ENCODE data around the gene RYR2.

- TF ChIP-seq CTCF (IDR thresholded peaks at IDR 0.05; ENCODE audit: poor library complexity): no peak
- TF ChIP-seq EZH2phosphoT487 (IDR thresholded peaks at IDR 0.05; ENCODE audit: low read depth, severe bottlenecking, unreplicated experiment): no peak
Observed at GRCh38 chr1:237583756-237584155, 541.8 kb downstream of the RYR2 start.

Data from hepatocyte (in vitro differentiated cells).